Keratinocyte (primary cell): ENCODE data around the gene DNMBP. TPM values are rescaled to one million over a fixed set of nuclear protein-coding genes. Genes with fewer than 3 reads are reported as not detected.

ENCODE experiments used
- DNase-seq: peaks from one replicate; pipeline ENCODE4 v3.0.0-alpha.2; 2011; ENCODE audit warnings: low read depth, missing footprints, low spot score
- FAIRE-seq: peaks from 2 replicates; lab custom pipeline; 2011; peaks lifted over from hg19 to GRCh38; lab: Jason Lieb, UNC
- H2AFZ ChIP-seq: 2 replicates; pipeline ENCODE4 v1.6.0; 2012; ENCODE audit warnings: low read length, control low read depth, inconsistent platforms; ENCODE audit not compliant: control insufficient read depth
- H3K27ac ChIP-seq: 2 replicates; pipeline ENCODE4 v1.5.1; 2011; ENCODE audit warnings: low read length; ENCODE audit not compliant: control insufficient read depth, insufficient read depth
- H3K27me3 ChIP-seq: 3 replicates; pipeline ENCODE4 v1.6.0; 2011; ENCODE audit warnings: low read length; ENCODE audit not compliant: control insufficient read depth, insufficient read depth; ENCODE audit errors: extremely low read depth
- H3K36me3 ChIP-seq, 2 experiments: 2 replicates in 1 of 2; 3 replicates in 1 of 2; pipeline ENCODE4 v1.5.1; 2011; ENCODE audit warnings: low read length in 2 of 2, mild to moderate bottlenecking in 1 of 2; ENCODE audit not compliant: control insufficient read depth in 2 of 2, insufficient read depth in 2 of 2; ENCODE audit errors: extremely low read depth in 1 of 2
- H3K4me1 ChIP-seq: 3 replicates; pipeline ENCODE4 v1.5.1; 2011; ENCODE audit warnings: low read length; ENCODE audit not compliant: control insufficient read depth, insufficient read depth; ENCODE audit errors: extremely low read depth
- H3K4me2 ChIP-seq: 3 replicates; pipeline ENCODE4 v1.6.0; 2011; ENCODE audit warnings: low read depth, low read length; ENCODE audit not compliant: control insufficient read depth, insufficient read depth; ENCODE audit errors: extremely low read depth
- H3K4me3 ChIP-seq, 3 experiments: fragments of 200-600 bp in 1 of 3; sonication (generic) in 1 of 3; 2 replicates in 2 of 3; 3 replicates in 1 of 3; pipeline ENCODE4 v1.5.1; 2011 to 2016; ENCODE audit warnings: low read length in 3 of 3, mild to moderate bottlenecking in 3 of 3, control low read depth in 2 of 3, inconsistent platforms in 1 of 3, low read depth in 1 of 3, mixed read lengths in 1 of 3, mixed run types in 1 of 3, moderate library complexity in 1 of 3; ENCODE audit not compliant: control insufficient read depth in 2 of 3, insufficient read depth in 2 of 3; ENCODE audit errors: extremely low read depth in 1 of 3
- H3K79me2 ChIP-seq: 2 replicates; pipeline ENCODE4 v1.6.0; 2012; ENCODE audit warnings: low read length; ENCODE audit not compliant: control insufficient read depth, insufficient read depth
- H3K9ac ChIP-seq: 3 replicates; pipeline ENCODE4 v1.6.0; 2011; ENCODE audit warnings: low read length; ENCODE audit not compliant: control insufficient read depth, insufficient read depth; ENCODE audit errors: extremely low read depth
- H3K9me1 ChIP-seq: 3 replicates; pipeline ENCODE4 v1.6.0; 2011; ENCODE audit warnings: low read length; ENCODE audit not compliant: control insufficient read depth, insufficient read depth; ENCODE audit errors: extremely low read depth
- H3K9me3 ChIP-seq: 2 replicates; pipeline ENCODE4 v1.5.1; 2012; ENCODE audit warnings: low read depth, low read length; ENCODE audit not compliant: control insufficient read depth
- H4K20me1 ChIP-seq: 3 replicates; pipeline ENCODE4 v1.6.0; 2011; ENCODE audit warnings: low read length; ENCODE audit not compliant: control insufficient read depth, insufficient read depth; ENCODE audit errors: extremely low read depth
- EZH2 ChIP-seq: IDR thresholded peaks from one replicate; pipeline ENCODE4 v1.6.1; 2012; ENCODE audit warnings: inconsistent platforms, mild to moderate bottlenecking, low read length, moderate library complexity
- dilution Hi-C: fragments of 300-500 bp; cut with MboI; formaldehyde crosslinking; loops from one replicate; pipeline ENCODE4 v1.7.0; 2020; ENCODE audit warnings: low sequenced_read_pairs; ENCODE audit not compliant: extremely low pct_ligation_motif_present
- polyA plus RNA-seq, 5 experiments: library from polyadenylated mRNA; depleted of rRNA in 3 of 5; stranded (reverse) in 3 of 5; stranded (forward) in 1 of 5; unstranded in 1 of 5; fragments of >200 nt; gene quantifications; 1 replicate in 1 of 5; 2 replicates in 3 of 5; 3 replicates in 1 of 5; pipeline versions ENCODE4 v1.2.1 to v1.2.3, GENCODE V29; 2011 to 2012; ENCODE audit warnings: missing spikeins in 2 of 5, low read depth in 1 of 5, low replicate concordance in 1 of 5
- TF ChIP-seq, protein P1 (sequence below), 3 experiments: IDR thresholded peaks in 1 of 3; conservative IDR thresholded peaks in 1 of 3; optimal IDR thresholded peaks in 1 of 3; 2 replicates in 2 of 3; 3 replicates in 1 of 3; pipeline versions ENCODE3 to v1.5.1; 2011; ENCODE audit warnings: low read length in 3 of 3, mild to moderate bottlenecking in 3 of 3, moderate library complexity in 2 of 3, control low read depth in 1 of 3, inconsistent platforms in 1 of 3; ENCODE audit not compliant: insufficient read depth in 2 of 3; ENCODE audit errors: extremely low read depth in 1 of 3

Gene DNMBP
- polyA plus RNA-seq, 1 donor (not counting 4 experiments of a cell fraction or from before 2014, with no cell fraction given): 15.8 TPM

DNA sequence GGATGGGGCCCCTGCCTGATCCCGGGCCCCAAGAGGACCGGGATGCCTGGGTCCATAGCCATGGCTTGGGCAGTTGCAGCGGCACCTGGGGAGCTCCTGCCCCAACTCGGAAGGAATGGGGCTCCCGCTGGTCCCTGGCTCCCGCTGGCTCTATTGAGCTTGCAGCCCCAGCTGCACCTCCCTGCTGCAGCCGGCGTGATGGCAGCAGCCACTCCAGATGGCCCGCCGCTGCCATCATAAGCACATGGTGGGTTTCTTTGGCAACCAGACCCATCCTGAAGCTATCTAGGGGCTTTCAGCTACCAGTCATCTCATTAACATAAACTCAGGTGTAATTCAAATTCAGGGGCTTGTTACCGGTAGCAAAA is 11.1 kb upstream of the DNMBP start:
- no peaks in the 10 kb centered on the region for H3K36me3 ChIP-seq
- no peaks in the 10 kb centered on the region for H3K4me1 ChIP-seq
- H3K27ac ChIP-seq: no peak overlapping the region
- no peaks in the 10 kb centered on the region for H3K27me3 ChIP-seq
- no peak overlapping the region for H3K9ac ChIP-seq
- no peak for DNase-seq
- dilution Hi-C loops: no loop called here
- H2AFZ ChIP-seq: no peak overlapping the region
- H3K9me3 ChIP-seq: no peaks in the 10 kb centered on the region
- H3K4me2 ChIP-seq: no peak overlapping the region
- no peak overlapping the region for H3K4me3 ChIP-seq
- H3K9me1 ChIP-seq: no peaks in the 10 kb centered on the region
- TF ChIP-seq EZH2: no peak
- TF ChIP-seq, protein P1, sequence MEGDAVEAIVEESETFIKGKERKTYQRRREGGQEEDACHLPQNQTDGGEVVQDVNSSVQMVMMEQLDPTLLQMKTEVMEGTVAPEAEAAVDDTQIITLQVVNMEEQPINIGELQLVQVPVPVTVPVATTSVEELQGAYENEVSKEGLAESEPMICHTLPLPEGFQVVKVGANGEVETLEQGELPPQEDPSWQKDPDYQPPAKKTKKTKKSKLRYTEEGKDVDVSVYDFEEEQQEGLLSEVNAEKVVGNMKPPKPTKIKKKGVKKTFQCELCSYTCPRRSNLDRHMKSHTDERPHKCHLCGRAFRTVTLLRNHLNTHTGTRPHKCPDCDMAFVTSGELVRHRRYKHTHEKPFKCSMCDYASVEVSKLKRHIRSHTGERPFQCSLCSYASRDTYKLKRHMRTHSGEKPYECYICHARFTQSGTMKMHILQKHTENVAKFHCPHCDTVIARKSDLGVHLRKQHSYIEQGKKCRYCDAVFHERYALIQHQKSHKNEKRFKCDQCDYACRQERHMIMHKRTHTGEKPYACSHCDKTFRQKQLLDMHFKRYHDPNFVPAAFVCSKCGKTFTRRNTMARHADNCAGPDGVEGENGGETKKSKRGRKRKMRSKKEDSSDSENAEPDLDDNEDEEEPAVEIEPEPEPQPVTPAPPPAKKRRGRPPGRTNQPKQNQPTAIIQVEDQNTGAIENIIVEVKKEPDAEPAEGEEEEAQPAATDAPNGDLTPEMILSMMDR (optimal IDR thresholded peaks at IDR 0.05 in 1 of 3, IDR thresholded peaks at IDR 0.05 in 1 of 3, conservative IDR thresholded peaks at IDR 0.05 in 1 of 3; ENCODE audit: extremely low read depth in 1 of 3, insufficient read depth in 2 of 3, low read length in 3 of 3): no peak
- no peak for FAIRE-seq
- no peaks in the 10 kb centered on the region for H3K79me2 ChIP-seq
- H4K20me1 ChIP-seq: no peaks in the 10 kb centered on the region

DNA sequence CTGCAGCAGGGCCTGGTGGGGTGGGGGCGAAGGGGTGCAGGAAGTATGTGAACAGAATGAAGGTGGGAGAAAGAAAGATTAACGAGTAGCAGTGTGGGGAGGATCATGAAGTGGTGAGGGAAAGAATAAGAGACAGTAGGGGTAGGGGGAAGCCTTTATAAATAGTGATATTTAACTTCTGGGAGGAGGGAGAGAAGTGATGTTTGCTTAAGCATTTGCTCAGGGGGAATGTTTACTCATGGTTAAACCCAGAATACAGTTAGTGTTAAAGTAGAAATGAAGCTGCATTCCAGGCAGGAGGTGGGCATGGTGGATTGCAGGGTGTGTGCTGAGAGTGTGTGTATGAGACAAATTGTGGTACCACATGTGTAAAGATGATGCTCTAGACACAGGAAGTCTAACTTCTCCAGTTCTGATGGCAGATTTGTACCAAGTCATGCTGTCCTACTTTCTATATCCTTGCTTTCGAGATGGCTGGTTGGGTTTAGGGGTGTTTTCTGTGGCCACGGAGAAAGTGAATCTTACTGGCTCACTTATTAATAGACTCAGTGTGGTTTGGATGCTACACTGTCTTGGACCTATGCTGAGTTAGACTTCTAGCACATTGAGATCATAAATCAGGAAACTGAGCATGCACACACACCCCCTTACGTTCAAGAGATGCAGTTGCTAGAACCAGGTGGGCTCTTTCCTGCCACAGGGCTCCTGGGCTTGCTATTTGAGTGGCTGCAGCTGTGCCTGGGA is 10.6 kb upstream of the DNMBP start:
- no peak for DNase-seq
- no peak for FAIRE-seq

More for the DNA sequence above, 10.6 kb upstream of the DNMBP start:
- no peaks in the 10 kb centered on the region for H3K36me3 ChIP-seq
- H3K4me2 ChIP-seq: no peak overlapping the region
- H3K9me1 ChIP-seq: no peaks in the 10 kb centered on the region
- dilution Hi-C loops: no loop called here
- TF ChIP-seq, protein P1 (optimal IDR thresholded peaks at IDR 0.05 in 1 of 3, IDR thresholded peaks at IDR 0.05 in 1 of 3, conservative IDR thresholded peaks at IDR 0.05 in 1 of 3; ENCODE audit: extremely low read depth in 1 of 3, insufficient read depth in 2 of 3, low read length in 3 of 3): no peak
- no peak for TF ChIP-seq EZH2
- H4K20me1 ChIP-seq: no peaks in the 10 kb centered on the region
- H3K27ac ChIP-seq: no peak overlapping the region
- no peaks in the 10 kb centered on the region for H3K27me3 ChIP-seq
- no peaks in the 10 kb centered on the region for H3K4me1 ChIP-seq
- no peak overlapping the region for H2AFZ ChIP-seq
- H3K79me2 ChIP-seq: no peaks in the 10 kb centered on the region
- no peak overlapping the region for H3K4me3 ChIP-seq
- H3K9me3 ChIP-seq: no peaks in the 10 kb centered on the region
- H3K9ac ChIP-seq: no peak overlapping the region
